ENCODE results near the gene PTPRA.
A peak's percentile ranks its signal among the peaks of the same experiment; 100 is the strongest.

PTPRA gene

DNA sequence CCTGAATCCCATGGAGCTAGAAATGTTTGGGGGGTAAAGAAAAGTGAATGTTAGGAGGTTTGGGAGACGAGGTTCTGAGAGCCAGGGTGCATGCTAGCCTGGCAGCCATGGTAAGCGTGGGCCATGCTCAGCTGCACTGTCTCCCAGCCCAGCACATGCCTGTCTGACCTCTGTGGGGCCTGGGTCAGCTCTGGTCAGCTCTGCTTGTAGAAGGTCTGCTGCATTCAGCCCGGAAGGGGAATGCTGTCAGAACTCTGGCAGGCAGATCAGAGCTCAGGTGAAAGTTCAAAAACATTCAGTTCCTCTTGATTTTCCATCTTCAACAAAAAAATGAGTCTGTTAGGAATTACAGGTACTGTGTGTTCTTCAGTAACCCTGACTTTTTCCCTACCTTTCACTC is 164.4 kb downstream of the PTPRA start:
- Histone ChIP-seq H3K36me3 (ENCODE audit: control insufficient read depth, insufficient read depth, low read length) (peaks cover 23% of the 10 kb centered on the region), H3K4me1 (ENCODE audit: control insufficient read depth, insufficient read depth, low read length) (no peaks in the 10 kb centered on the region), H3K27me3 (ENCODE audit: control insufficient read depth, insufficient read depth, low read length, poor library complexity, severe bottlenecking) (no peaks in the 10 kb centered on the region), H3K27ac (ENCODE audit: insufficient read depth, low read depth, low read length, poor library complexity, severe bottlenecking) (no peak overlapping the region), H3K4me3 (ENCODE audit: insufficient read depth, low read depth, low read length) (no peak overlapping the region), H3K9me3 (ENCODE audit: control insufficient read depth, low read length) (no peaks in the 10 kb centered on the region)
- 91 to 95% methylated on average over 3 of the region's 3 CpGs for WGBS, 2 experiments

DNA sequence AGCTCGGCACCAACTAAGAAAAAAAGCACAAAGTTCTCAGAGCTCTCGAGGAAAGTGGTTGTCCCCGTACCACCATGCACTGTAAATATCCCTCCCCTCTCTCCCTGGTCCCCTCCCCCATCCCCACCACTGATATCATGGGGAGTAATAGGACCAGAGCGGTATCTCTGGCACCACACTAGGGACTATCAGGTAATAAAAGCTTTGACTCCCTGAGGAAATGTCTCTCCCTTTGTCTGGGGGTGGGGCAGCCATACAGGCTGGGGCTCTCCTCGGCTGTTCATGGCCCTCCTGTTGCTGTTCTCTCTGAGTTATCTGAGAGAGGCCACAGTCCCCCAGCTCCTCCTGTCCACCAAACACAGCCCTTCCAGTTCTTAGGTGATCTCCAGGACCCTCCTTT is 165.2 kb downstream of the PTPRA start:
- Histone ChIP-seq H3K4me3 (ENCODE audit: insufficient read depth, low read depth, low read length) (no peak overlapping the region), H3K36me3 (ENCODE audit: control insufficient read depth, insufficient read depth, low read length) (peaks cover 23% of the 10 kb centered on the region), H3K9me3 (ENCODE audit: control insufficient read depth, low read length) (no peaks in the 10 kb centered on the region), H3K27ac (ENCODE audit: insufficient read depth, low read depth, low read length, poor library complexity, severe bottlenecking) (no peak overlapping the region), H3K27me3 (ENCODE audit: control insufficient read depth, insufficient read depth, low read length, poor library complexity, severe bottlenecking) (no peaks in the 10 kb centered on the region), H3K4me1 (ENCODE audit: control insufficient read depth, insufficient read depth, low read length) (no peaks in the 10 kb centered on the region)
- 84 to 92% methylated on average over 5 of the region's 5 CpGs for WGBS, 2 experiments

- H3K27ac ChIP-seq (ENCODE audit: insufficient read depth, low read depth, low read length, poor library complexity, severe bottlenecking), result no peak overlapping the region
- H3K36me3 ChIP-seq (ENCODE audit: control insufficient read depth, insufficient read depth, low read length), result peaks cover 23% of the 10 kb centered on the region
- H3K4me3 ChIP-seq (ENCODE audit: insufficient read depth, low read depth, low read length), result no peak overlapping the region
- WGBS, 2 experiments, result 94% methylated on average over 4 of the region's 4 CpGs
- no peaks in the 10 kb centered on the region for H3K9me3 ChIP-seq (ENCODE audit: control insufficient read depth, low read length)
- no peaks in the 10 kb centered on the region for H3K27me3 ChIP-seq (ENCODE audit: control insufficient read depth, insufficient read depth, low read length, poor library complexity, severe bottlenecking)
- no peaks in the 10 kb centered on the region for H3K4me1 ChIP-seq (ENCODE audit: control insufficient read depth, insufficient read depth, low read length)
Observed at GRCh38 chr20:3039426-3039825, 166.1 kb downstream of the PTPRA start.

DNA sequence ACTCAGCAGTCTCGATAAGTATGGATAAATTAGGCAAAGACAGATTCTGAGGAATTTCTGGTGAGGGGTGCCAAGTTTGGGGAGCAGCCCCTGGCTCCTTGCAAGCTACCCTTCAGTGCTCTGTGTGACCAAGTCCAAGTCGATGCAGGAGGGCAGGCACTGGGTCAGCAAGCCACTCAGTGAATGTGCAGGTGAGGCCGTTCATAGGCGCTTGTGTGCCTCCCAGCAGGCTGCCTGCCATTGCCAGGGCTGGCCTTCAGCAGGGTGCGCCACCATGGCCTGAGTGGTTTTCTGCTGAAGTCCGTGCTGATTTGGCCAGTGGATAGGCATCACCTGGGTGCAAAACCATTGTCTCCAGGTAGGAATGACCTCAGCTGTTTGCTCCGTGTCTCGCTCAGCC is 166.8 kb downstream of the PTPRA start:
- no peak overlapping the region for H3K4me3 ChIP-seq (ENCODE audit: insufficient read depth, low read depth, low read length)
- peaks cover 23% of the 10 kb centered on the region for H3K36me3 ChIP-seq (ENCODE audit: control insufficient read depth, insufficient read depth, low read length)
- H3K4me1 ChIP-seq (ENCODE audit: control insufficient read depth, insufficient read depth, low read length), result no peaks in the 10 kb centered on the region
- H3K27me3 ChIP-seq (ENCODE audit: control insufficient read depth, insufficient read depth, low read length, poor library complexity, severe bottlenecking), result no peaks in the 10 kb centered on the region
- no peak overlapping the region for H3K27ac ChIP-seq (ENCODE audit: insufficient read depth, low read depth, low read length, poor library complexity, severe bottlenecking)
- no peaks in the 10 kb centered on the region for H3K9me3 ChIP-seq (ENCODE audit: control insufficient read depth, low read length)
- WGBS, 2 experiments, result 94 to 97% methylated on average over 8 of the region's 8 CpGs

DNA sequence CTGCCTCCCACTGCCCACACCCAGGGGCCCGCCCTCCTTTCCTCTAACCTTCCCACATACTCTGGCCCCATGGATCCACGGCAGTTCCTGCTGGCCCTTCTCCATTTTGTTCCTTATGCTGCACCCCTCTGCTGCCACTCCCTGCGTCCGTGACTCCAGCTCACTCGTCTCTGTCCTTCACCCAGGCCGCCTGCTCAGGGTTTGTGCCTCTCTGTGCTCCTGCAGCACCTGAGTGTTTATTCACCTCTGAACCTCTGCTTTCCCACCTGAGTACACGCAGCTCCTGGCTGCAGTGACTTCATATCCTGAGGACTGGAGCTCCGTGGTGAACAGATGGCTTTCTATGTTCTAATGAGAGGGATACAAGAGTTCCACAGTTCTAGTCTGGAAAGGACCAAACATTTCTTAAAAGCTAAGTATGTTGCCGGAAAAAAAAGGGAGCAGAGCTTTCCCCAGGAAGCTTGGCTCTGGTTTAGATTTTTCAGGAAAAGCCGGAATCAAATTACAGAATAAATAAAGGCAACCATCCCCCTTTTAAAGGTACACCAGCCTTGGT is 168.7 kb downstream of the PTPRA start:
- H3K4me1 ChIP-seq (ENCODE audit: control insufficient read depth, insufficient read depth, low read length), result peaks cover 3% of the 10 kb centered on the region
- no peak overlapping the region for H3K4me3 ChIP-seq (ENCODE audit: insufficient read depth, low read depth, low read length)
- H3K36me3 ChIP-seq (ENCODE audit: control insufficient read depth, insufficient read depth, low read length), result peaks cover 10% of the 10 kb centered on the region
- 80 to 81% methylated on average over 10 of the region's 10 CpGs for WGBS, 2 experiments
- no peak overlapping the region for H3K27ac ChIP-seq (ENCODE audit: insufficient read depth, low read depth, low read length, poor library complexity, severe bottlenecking)
- no peaks in the 10 kb centered on the region for H3K9me3 ChIP-seq (ENCODE audit: control insufficient read depth, low read length)
- H3K27me3 ChIP-seq (ENCODE audit: control insufficient read depth, insufficient read depth, low read length, poor library complexity, severe bottlenecking), result no peaks in the 10 kb centered on the region

- H3K4me3 ChIP-seq (ENCODE audit: insufficient read depth, low read depth, low read length), result no peak overlapping the region
- WGBS, 2 experiments, result 93 to 95% methylated on average over 5 of the region's 5 CpGs
- peaks cover 9% of the 10 kb centered on the region for H3K36me3 ChIP-seq (ENCODE audit: control insufficient read depth, insufficient read depth, low read length)
- H3K27me3 ChIP-seq (ENCODE audit: control insufficient read depth, insufficient read depth, low read length, poor library complexity, severe bottlenecking), result no peaks in the 10 kb centered on the region
- H3K9me3 ChIP-seq (ENCODE audit: control insufficient read depth, low read length), result no peaks in the 10 kb centered on the region
- H3K4me1 ChIP-seq (ENCODE audit: control insufficient read depth, insufficient read depth, low read length), result peaks cover 10% of the 10 kb centered on the region
- H3K27ac ChIP-seq (ENCODE audit: insufficient read depth, low read depth, low read length, poor library complexity, severe bottlenecking), result no peak overlapping the region
Observed at GRCh38 chr20:3042625-3043024, 169.3 kb downstream of the PTPRA start.

- H3K4me1 ChIP-seq (ENCODE audit: control insufficient read depth, insufficient read depth, low read length), result peaks cover 10% of the 10 kb centered on the region
- no peak within 1 kb of the TSS for H3K4me3 ChIP-seq (ENCODE audit: insufficient read depth, low read depth, low read length)
- no peaks in the 10 kb centered on the region for H3K9me3 ChIP-seq (ENCODE audit: control insufficient read depth, low read length)
- H3K27ac ChIP-seq (ENCODE audit: insufficient read depth, low read depth, low read length, poor library complexity, severe bottlenecking), result no peak within 1 kb of the TSS
- H3K36me3 ChIP-seq (ENCODE audit: control insufficient read depth, insufficient read depth, low read length), result peaks cover 16% of the 10 kb centered on the region
- 93 to 95% methylated on average over 3 of the region's 3 CpGs for WGBS, 2 experiments
- no peaks in the 10 kb centered on the region for H3K27me3 ChIP-seq (ENCODE audit: control insufficient read depth, insufficient read depth, low read length, poor library complexity, severe bottlenecking)
Observed at GRCh38 chr20:3043322-3043721, 170.0 kb downstream of the PTPRA start, which contains the start of gene GNRH2. GNRH2 (plus strand) TSS chr20:3043622; CDS start chr20:3044415, 793 bp downstream.

- peaks cover 10% of the 10 kb centered on the region for H3K4me1 ChIP-seq (ENCODE audit: control insufficient read depth, insufficient read depth, low read length)
- H3K27me3 ChIP-seq (ENCODE audit: control insufficient read depth, insufficient read depth, low read length, poor library complexity, severe bottlenecking), result no peaks in the 10 kb centered on the region
- 95% methylated on average over 8 of the region's 8 CpGs for WGBS, 2 experiments
- H3K4me3 ChIP-seq (ENCODE audit: insufficient read depth, low read depth, low read length), result no peak overlapping the region
- H3K36me3 ChIP-seq (ENCODE audit: control insufficient read depth, insufficient read depth, low read length), result peaks cover 14% of the 10 kb centered on the region
- H3K9me3 ChIP-seq (ENCODE audit: control insufficient read depth, low read length), result no peaks in the 10 kb centered on the region
- H3K27ac ChIP-seq (ENCODE audit: insufficient read depth, low read depth, low read length, poor library complexity, severe bottlenecking), result no peak overlapping the region
Observed at GRCh38 chr20:3044336-3044965, 171.2 kb downstream of the PTPRA start.

GRCh38 chr20:3045042-3045815 is 171.9 kb downstream of the PTPRA start:
- H3K27ac ChIP-seq (ENCODE audit: insufficient read depth, low read depth, low read length, poor library complexity, severe bottlenecking), result peak overlapping the region; percentile 69

More at GRCh38 chr20:3045042-3045815, 171.9 kb downstream of the PTPRA start:
- no peaks in the 10 kb centered on the region for H3K27me3 ChIP-seq (ENCODE audit: control insufficient read depth, insufficient read depth, low read length, poor library complexity, severe bottlenecking)
- H3K4me3 ChIP-seq (ENCODE audit: insufficient read depth, low read depth, low read length), result peak overlapping the region; percentile 98
- no peaks in the 10 kb centered on the region for H3K9me3 ChIP-seq (ENCODE audit: control insufficient read depth, low read length)
- peaks cover 18% of the 10 kb centered on the region for H3K36me3 ChIP-seq (ENCODE audit: control insufficient read depth, insufficient read depth, low read length)
- peaks cover 10% of the 10 kb centered on the region for H3K4me1 ChIP-seq (ENCODE audit: control insufficient read depth, insufficient read depth, low read length)
- 7% methylated on average over 24 of the region's 24 CpGs for WGBS, 2 experiments
